Keratinocyte (primary cell): ENCODE data around the gene CYP4A11. TPM values are rescaled to one million over a fixed set of nuclear protein-coding genes. Genes with fewer than 3 reads are reported as not detected.
"Not testable (repeated sequence)": the region's sequence is repeated elsewhere in the genome, so short reads cannot be mapped to it uniquely, and the experiment has no call there.

ENCODE experiments used
- DNase-seq: peaks from one replicate; pipeline ENCODE4 v3.0.0-alpha.2; 2011; ENCODE audit warnings: low read depth, missing footprints, low spot score
- FAIRE-seq: peaks from 2 replicates; lab custom pipeline; 2011; peaks lifted over from hg19 to GRCh38; lab: Jason Lieb, UNC
- H2AFZ ChIP-seq: 2 replicates; pipeline ENCODE4 v1.6.0; 2012; ENCODE audit warnings: low read length, control low read depth, inconsistent platforms; ENCODE audit not compliant: control insufficient read depth
- H3K27ac ChIP-seq: 2 replicates; pipeline ENCODE4 v1.5.1; 2011; ENCODE audit warnings: low read length; ENCODE audit not compliant: control insufficient read depth, insufficient read depth
- H3K27me3 ChIP-seq: 3 replicates; pipeline ENCODE4 v1.6.0; 2011; ENCODE audit warnings: low read length; ENCODE audit not compliant: control insufficient read depth, insufficient read depth; ENCODE audit errors: extremely low read depth
- H3K36me3 ChIP-seq, 2 experiments: 2 replicates in 1 of 2; 3 replicates in 1 of 2; pipeline ENCODE4 v1.5.1; 2011; ENCODE audit warnings: low read length in 2 of 2, mild to moderate bottlenecking in 1 of 2; ENCODE audit not compliant: control insufficient read depth in 2 of 2, insufficient read depth in 2 of 2; ENCODE audit errors: extremely low read depth in 1 of 2
- H3K4me1 ChIP-seq: 3 replicates; pipeline ENCODE4 v1.5.1; 2011; ENCODE audit warnings: low read length; ENCODE audit not compliant: control insufficient read depth, insufficient read depth; ENCODE audit errors: extremely low read depth
- H3K4me2 ChIP-seq: 3 replicates; pipeline ENCODE4 v1.6.0; 2011; ENCODE audit warnings: low read depth, low read length; ENCODE audit not compliant: control insufficient read depth, insufficient read depth; ENCODE audit errors: extremely low read depth
- H3K4me3 ChIP-seq, 3 experiments: fragments of 200-600 bp in 1 of 3; sonication (generic) in 1 of 3; 2 replicates in 2 of 3; 3 replicates in 1 of 3; pipeline ENCODE4 v1.5.1; 2011 to 2016; ENCODE audit warnings: low read length in 3 of 3, mild to moderate bottlenecking in 3 of 3, control low read depth in 2 of 3, inconsistent platforms in 1 of 3, low read depth in 1 of 3, mixed read lengths in 1 of 3, mixed run types in 1 of 3, moderate library complexity in 1 of 3; ENCODE audit not compliant: control insufficient read depth in 2 of 3, insufficient read depth in 2 of 3; ENCODE audit errors: extremely low read depth in 1 of 3
- H3K79me2 ChIP-seq: 2 replicates; pipeline ENCODE4 v1.6.0; 2012; ENCODE audit warnings: low read length; ENCODE audit not compliant: control insufficient read depth, insufficient read depth
- H3K9ac ChIP-seq: 3 replicates; pipeline ENCODE4 v1.6.0; 2011; ENCODE audit warnings: low read length; ENCODE audit not compliant: control insufficient read depth, insufficient read depth; ENCODE audit errors: extremely low read depth
- H3K9me1 ChIP-seq: 3 replicates; pipeline ENCODE4 v1.6.0; 2011; ENCODE audit warnings: low read length; ENCODE audit not compliant: control insufficient read depth, insufficient read depth; ENCODE audit errors: extremely low read depth
- H3K9me3 ChIP-seq: 2 replicates; pipeline ENCODE4 v1.5.1; 2012; ENCODE audit warnings: low read depth, low read length; ENCODE audit not compliant: control insufficient read depth
- H4K20me1 ChIP-seq: 3 replicates; pipeline ENCODE4 v1.6.0; 2011; ENCODE audit warnings: low read length; ENCODE audit not compliant: control insufficient read depth, insufficient read depth; ENCODE audit errors: extremely low read depth
- EZH2 ChIP-seq: IDR thresholded peaks from one replicate; pipeline ENCODE4 v1.6.1; 2012; ENCODE audit warnings: inconsistent platforms, mild to moderate bottlenecking, low read length, moderate library complexity
- dilution Hi-C: fragments of 300-500 bp; cut with MboI; formaldehyde crosslinking; loops from one replicate; pipeline ENCODE4 v1.7.0; 2020; ENCODE audit warnings: low sequenced_read_pairs; ENCODE audit not compliant: extremely low pct_ligation_motif_present
- polyA plus RNA-seq, 5 experiments: library from polyadenylated mRNA; depleted of rRNA in 3 of 5; stranded (reverse) in 3 of 5; stranded (forward) in 1 of 5; unstranded in 1 of 5; fragments of >200 nt; gene quantifications; 1 replicate in 1 of 5; 2 replicates in 3 of 5; 3 replicates in 1 of 5; pipeline versions ENCODE4 v1.2.1 to v1.2.3, GENCODE V29; 2011 to 2012; ENCODE audit warnings: missing spikeins in 2 of 5, low read depth in 1 of 5, low replicate concordance in 1 of 5
- TF ChIP-seq, protein P1 (sequence below), 3 experiments: IDR thresholded peaks in 1 of 3; conservative IDR thresholded peaks in 1 of 3; optimal IDR thresholded peaks in 1 of 3; 2 replicates in 2 of 3; 3 replicates in 1 of 3; pipeline versions ENCODE3 to v1.5.1; 2011; ENCODE audit warnings: low read length in 3 of 3, mild to moderate bottlenecking in 3 of 3, moderate library complexity in 2 of 3, control low read depth in 1 of 3, inconsistent platforms in 1 of 3; ENCODE audit not compliant: insufficient read depth in 2 of 3; ENCODE audit errors: extremely low read depth in 1 of 3

Gene CYP4A11
- polyA plus RNA-seq, 1 donor (not counting 4 experiments of a cell fraction or from before 2014, with no cell fraction given), result not detected

DNA sequence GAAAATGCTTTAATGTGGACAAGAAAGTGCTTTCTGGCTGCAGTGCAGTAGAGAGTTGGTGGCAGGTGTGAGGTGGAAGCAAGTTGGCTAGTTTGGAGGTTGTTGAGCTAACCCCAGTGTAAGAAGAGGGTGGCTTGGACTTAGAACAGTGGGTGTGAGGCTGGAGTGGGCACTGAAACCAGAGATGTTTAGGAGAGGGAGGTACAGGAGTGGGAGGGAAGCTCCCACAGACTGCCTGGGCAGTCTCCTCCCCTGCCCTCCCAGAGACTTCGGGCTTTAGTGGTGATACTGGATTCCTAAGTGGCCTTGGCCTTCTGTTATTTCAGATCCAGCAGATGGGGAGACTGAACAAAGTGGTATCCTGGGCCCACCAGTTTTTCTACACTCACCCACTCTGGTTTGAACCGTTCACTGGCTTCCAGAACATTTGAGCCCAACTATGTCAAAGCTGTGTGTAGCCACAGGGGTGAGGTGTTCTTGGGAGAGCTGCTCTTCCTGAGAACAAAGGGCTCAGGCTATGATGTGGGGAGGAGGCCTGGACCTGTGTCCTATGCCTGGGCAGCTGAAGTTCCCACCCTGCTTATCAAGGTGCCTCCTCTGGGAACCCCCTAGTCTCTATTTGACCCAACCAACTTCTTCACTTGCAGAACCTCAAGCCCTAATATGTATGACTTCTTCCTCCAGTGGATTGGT lies 19.9 kb upstream of the CYP4A11 start:
- FAIRE-seq, result no peak
- Histone ChIP-seq H3K4me3 (no peak overlapping the region), H3K4me2 (no peak overlapping the region), H3K27ac (no peak overlapping the region), H2AFZ (no peak overlapping the region), H3K9me3 (no peaks in the 10 kb centered on the region), H3K9me1 (no peaks in the 10 kb centered on the region), H3K4me1 (no peaks in the 10 kb centered on the region), H3K27me3 (no peaks in the 10 kb centered on the region), H3K9ac (no peak overlapping the region), H4K20me1 (no peaks in the 10 kb centered on the region), H3K79me2 (no peaks in the 10 kb centered on the region), H3K36me3 (no peaks in the 10 kb centered on the region)
- dilution Hi-C loops, result no loop called here
- no peak for DNase-seq
- TF ChIP-seq EZH2, result no peak
- TF ChIP-seq, protein P1, sequence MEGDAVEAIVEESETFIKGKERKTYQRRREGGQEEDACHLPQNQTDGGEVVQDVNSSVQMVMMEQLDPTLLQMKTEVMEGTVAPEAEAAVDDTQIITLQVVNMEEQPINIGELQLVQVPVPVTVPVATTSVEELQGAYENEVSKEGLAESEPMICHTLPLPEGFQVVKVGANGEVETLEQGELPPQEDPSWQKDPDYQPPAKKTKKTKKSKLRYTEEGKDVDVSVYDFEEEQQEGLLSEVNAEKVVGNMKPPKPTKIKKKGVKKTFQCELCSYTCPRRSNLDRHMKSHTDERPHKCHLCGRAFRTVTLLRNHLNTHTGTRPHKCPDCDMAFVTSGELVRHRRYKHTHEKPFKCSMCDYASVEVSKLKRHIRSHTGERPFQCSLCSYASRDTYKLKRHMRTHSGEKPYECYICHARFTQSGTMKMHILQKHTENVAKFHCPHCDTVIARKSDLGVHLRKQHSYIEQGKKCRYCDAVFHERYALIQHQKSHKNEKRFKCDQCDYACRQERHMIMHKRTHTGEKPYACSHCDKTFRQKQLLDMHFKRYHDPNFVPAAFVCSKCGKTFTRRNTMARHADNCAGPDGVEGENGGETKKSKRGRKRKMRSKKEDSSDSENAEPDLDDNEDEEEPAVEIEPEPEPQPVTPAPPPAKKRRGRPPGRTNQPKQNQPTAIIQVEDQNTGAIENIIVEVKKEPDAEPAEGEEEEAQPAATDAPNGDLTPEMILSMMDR (optimal IDR thresholded peaks at IDR 0.05 in 1 of 3, IDR thresholded peaks at IDR 0.05 in 1 of 3, conservative IDR thresholded peaks at IDR 0.05 in 1 of 3; ENCODE audit: extremely low read depth in 1 of 3, insufficient read depth in 2 of 3, low read length in 3 of 3), result no peak

- no peaks in the 10 kb centered on the region for H3K79me2 ChIP-seq
- DNase-seq, result no peak
- H3K27me3 ChIP-seq, result no peaks in the 10 kb centered on the region
- H3K9me3 ChIP-seq, result no peaks in the 10 kb centered on the region
- no peaks in the 10 kb centered on the region for H3K4me1 ChIP-seq
- no peak overlapping the region for H2AFZ ChIP-seq
- H3K9me1 ChIP-seq, result no peaks in the 10 kb centered on the region
- dilution Hi-C loops, result no loop called here
- no peaks in the 10 kb centered on the region for H3K36me3 ChIP-seq
- TF ChIP-seq EZH2, result no peak
- TF ChIP-seq, protein P1 (optimal IDR thresholded peaks at IDR 0.05 in 1 of 3, IDR thresholded peaks at IDR 0.05 in 1 of 3, conservative IDR thresholded peaks at IDR 0.05 in 1 of 3; ENCODE audit: extremely low read depth in 1 of 3, insufficient read depth in 2 of 3, low read length in 3 of 3), result no peak
- H3K4me3 ChIP-seq, result no peak overlapping the region
- H4K20me1 ChIP-seq, result no peaks in the 10 kb centered on the region
- no peak overlapping the region for H3K4me2 ChIP-seq
- FAIRE-seq, result no peak
- no peak overlapping the region for H3K27ac ChIP-seq
- H3K9ac ChIP-seq, result no peak overlapping the region
Observed at GRCh38 chr1:46960250-46960649, 19.0 kb upstream of the CYP4A11 start.

GRCh38 chr1:46955116-46955515 lies 13.8 kb upstream of the CYP4A11 start:
- H3K4me2 ChIP-seq, H3K4me1 ChIP-seq, FAIRE-seq, H3K9me1 ChIP-seq, H2AFZ ChIP-seq, H4K20me1 ChIP-seq, dilution Hi-C loops, H3K36me3 ChIP-seq, H3K27ac ChIP-seq, DNase-seq, H3K27me3 ChIP-seq, H3K9me3 ChIP-seq, H3K79me2 ChIP-seq, H3K9ac ChIP-seq, H3K4me3 ChIP-seq: not testable (repeated sequence)

- H3K36me3 ChIP-seq, DNase-seq, FAIRE-seq, H3K9ac ChIP-seq, H3K9me1 ChIP-seq, dilution Hi-C loops, H3K4me3 ChIP-seq, H3K27me3 ChIP-seq, H3K4me1 ChIP-seq, H3K4me2 ChIP-seq, H3K27ac ChIP-seq, H3K79me2 ChIP-seq, H3K9me3 ChIP-seq, H4K20me1 ChIP-seq, H2AFZ ChIP-seq: not testable (repeated sequence)
Observed at GRCh38 chr1:46953847-46954246, 12.6 kb upstream of the CYP4A11 start.
